GM21723 (cell line): ENCODE data around the gene IRX6.

Experiments
- ATAC-seq: cut with Tn5 transposase; IDR thresholded peaks from one replicate; pipeline ENCODE4 v1.9.1; 2021; ENCODE audit warnings: mild to moderate bottlenecking, moderate library complexity; ENCODE audit not compliant: unreplicated experiment

The IRX6 gene

DNA sequence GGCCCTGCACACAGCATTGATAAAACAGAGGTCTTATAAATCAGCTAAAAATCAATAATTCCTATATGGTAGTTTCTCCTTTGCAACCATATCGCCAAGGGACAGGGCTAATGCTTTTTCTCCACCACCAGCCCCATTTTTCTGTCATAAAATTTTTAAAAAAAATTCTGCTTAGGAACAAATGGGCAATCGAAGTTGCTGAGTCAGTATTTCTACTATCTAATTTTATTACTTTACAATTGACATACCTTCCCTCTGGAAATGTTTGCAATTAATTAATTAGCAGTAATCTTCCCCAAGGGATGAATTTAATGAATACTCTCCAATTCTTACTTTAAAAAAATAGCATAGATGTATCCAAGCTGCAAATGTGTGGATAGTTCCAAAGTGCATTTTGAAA is 1.7 kb upstream of the IRX6 start:
- ATAC-seq = no peak

DNA sequence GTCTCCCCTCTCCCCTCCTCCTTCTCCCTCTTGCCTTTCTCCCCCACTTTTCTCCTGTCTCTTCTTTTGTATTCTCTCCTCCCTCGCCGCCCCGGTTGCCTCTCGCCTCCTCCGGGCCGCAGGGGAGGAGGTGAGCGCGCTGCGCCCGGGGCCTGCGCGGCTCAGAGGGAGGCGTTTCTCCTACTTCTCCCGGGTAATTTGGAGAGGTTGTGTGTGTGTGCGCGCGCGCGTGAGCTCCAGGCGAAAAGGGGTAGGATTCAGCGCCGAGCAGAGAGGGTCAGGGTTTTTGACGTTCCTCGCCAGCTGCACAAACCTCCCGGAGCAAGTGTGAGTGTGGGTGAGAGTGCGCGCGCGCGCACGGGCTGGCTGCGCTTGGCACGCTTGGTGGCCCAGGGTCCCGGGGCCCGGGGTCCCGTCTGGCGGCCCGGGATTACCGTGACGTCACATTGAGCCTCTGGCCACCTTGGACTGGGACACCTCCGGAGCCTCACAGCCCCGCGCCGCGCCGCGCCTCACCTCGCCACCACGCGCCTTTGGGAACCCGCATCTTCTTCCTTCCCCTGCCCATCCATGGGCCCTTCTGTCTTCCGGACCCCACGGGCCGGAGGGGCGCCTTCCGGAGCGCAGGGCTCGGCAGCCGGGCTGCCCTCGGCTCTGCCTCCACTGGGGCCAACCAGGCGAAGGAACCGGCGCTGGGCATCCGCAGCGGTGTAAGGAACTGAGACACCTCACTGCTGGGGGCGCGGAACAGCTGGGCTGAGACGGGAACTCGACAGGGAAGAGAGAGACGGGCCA is 479 bp downstream of the IRX6 start:
- ATAC-seq = no peak

DNA sequence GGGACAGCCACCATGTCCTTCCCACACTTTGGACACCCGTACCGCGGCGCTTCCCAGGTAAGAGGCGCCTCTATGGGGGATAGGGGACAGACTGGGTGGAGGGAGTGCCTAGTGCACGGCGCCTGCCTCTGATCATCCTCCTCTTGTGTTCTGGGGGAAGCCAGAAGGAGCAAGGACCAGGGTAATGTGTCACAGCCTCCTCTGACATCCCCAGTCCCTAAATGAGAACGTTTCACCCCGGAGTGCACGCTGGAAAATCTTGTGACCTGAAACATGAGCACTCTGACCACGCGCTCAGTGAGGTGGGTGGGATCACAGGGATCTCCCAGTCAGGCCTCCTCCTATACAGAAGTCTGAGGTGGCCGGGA is 1.1 kb downstream of the IRX6 start:
- no peak for ATAC-seq

DNA sequence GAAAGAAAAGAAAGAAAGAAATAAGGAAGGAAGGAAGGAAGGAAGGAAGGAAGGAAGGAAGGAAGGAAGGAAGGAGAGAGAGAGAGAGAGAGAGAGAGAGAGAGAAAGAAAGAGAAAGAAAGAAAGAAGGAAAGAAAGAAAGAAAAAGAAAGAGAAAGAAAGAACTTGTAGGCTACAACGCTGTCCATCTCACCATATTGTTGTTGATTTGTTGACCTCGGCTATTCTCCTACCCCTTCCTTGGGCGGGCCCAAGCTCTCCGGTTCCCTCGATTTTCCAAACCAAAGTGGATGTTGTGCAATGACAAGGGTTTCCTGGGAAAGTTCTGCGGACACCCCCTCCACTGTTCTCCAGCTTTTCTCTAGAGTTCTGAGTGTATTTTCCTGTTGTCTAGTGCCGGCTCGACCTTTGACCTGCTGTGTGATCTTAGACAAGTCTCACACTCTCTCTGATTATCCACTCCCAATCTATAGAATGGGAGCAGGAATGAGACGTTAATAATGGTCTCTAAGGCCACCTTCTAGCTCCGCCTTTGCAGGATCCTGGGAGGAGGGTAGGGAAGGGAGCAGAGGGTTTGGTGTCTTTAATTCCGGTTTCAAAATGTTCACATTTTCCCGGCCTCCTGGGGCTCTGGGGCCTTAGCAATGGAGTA is 1.6 kb downstream of the IRX6 start:
- ATAC-seq = no peak

GRCh38 chr16:55326261-55327092 is 2.5 kb downstream of the IRX6 start:
- ATAC-seq = no peak

- ATAC-seq = no peak
Observed at GRCh38 chr16:55328611-55329569, 4.9 kb downstream of the IRX6 start.

DNA sequence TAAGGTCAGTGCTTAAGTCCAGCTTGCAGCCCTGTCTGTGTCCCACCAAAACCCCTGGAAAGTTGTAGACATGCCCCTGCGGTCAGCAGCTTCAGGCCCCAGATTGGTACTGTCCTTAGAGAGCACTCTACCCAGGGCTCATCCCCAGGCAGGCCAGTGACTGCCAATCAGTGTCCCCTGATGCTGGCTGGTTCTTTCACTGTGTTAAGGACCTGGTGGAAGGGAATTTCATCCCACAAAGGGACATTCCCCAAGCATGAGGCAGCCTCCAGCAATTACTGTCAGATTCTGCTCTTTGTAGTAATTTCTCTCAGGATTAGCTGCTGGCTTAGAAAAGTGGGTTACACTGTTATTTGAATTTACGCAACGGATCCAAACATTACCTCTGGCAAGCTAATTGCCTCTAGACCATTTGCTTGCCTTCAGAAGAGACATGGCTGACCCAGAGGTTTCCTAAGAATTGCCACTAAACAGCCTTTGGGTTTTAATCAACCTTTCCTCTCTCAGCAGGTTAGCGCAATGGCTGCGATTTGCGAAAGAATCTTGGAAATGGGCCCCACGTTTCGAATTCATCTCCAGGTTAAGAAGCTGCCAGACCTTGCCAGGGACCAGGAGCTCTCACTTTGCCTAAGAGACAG is 5.9 kb downstream of the IRX6 start:
- no peak for ATAC-seq

GRCh38 chr16:55330781-55331647 is 7.0 kb downstream of the IRX6 start:
- no peak for ATAC-seq

DNA sequence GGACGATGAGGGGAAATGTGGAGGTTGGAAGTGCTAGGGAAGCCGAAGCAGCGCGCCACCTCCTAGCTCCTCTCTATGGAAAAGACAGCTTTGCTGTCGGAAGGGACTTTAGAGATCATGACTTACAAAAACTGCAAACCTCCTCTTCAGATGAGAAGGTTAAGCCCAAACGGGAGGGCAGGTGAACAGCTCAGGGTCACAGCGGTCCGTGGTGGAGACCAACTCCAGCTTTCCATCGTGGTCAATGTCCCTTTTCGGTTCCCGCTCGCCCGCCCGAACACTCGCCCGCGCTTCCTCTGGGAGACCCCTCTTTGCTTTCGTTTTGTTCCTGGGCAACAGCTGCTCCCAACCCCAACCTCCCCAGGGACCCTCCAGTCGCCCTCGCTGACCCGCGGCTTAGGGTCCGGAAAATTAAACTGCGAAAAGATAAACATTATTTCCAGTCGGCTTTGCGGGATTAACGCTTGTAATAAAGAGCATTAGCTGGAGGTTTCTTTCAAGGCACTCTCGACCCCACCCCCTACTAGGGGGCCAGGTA is 7.7 kb downstream of the IRX6 start:
- ATAC-seq = no peak

- no peak for ATAC-seq
Observed at GRCh38 chr16:55333684-55334083, 9.7 kb downstream of the IRX6 start.

GRCh38 chr16:55338646-55339045 is 14.6 kb downstream of the IRX6 start:
- no peak for ATAC-seq

- no peak for ATAC-seq
Observed at GRCh38 chr16:55340445-55340844, 16.4 kb downstream of the IRX6 start.

GRCh38 chr16:55341681-55342080 is 17.7 kb downstream of the IRX6 start:
- no peak for ATAC-seq

- no peak for ATAC-seq
Observed at GRCh38 chr16:55346475-55346874, 22.5 kb downstream of the IRX6 start.

DNA sequence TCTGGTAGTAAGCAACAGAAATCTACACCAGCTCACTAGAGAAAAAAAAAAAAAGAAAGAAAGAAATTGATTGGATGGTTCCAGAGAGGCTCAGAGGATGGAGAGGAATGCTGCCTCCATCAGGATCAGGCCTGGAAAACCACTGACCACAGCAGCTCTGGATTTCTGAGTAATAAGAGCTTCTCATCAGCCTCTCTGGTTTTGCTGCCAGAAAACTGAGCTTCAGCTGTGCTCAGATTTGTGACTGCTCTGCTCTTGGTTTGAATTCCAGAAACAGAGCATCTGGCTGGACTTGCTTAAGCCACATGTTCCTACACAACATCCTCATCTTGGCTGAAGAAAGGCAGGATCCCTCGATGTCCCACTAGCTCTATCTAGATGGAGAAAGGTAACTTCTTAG is 25.9 kb downstream of the IRX6 start:
- no peak for ATAC-seq

- no peak for ATAC-seq
Observed at GRCh38 chr16:55350984-55351383, 27.0 kb downstream of the IRX6 start.

GRCh38 chr16:55351936-55352335 is 27.9 kb downstream of the IRX6 start:
- no peak for ATAC-seq

DNA sequence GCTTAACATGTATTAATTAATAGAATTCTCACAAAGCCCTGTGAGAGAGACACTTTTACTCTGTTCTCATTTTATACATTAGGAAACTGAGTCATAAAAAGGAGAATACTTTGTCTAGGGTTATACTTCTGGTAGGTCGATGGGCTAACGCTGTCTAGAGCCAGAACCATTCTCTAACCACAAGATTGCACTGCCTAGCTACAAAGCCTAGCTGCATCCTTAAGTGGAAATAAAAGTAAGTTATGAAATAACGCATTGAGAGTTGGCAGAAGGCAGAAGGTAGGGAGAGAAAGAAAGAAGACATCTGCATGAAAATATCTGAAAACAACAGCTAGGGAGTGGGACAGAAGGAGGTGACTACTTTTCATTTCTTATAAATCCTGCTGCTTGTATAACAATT is 33.2 kb downstream of the IRX6 start:
- no peak for ATAC-seq

- ATAC-seq = no peak
Observed at GRCh38 chr16:55359946-55360345, 35.9 kb downstream of the IRX6 start.
